ENCODE measurements around the gene SHF.

The SHF gene

DNA sequence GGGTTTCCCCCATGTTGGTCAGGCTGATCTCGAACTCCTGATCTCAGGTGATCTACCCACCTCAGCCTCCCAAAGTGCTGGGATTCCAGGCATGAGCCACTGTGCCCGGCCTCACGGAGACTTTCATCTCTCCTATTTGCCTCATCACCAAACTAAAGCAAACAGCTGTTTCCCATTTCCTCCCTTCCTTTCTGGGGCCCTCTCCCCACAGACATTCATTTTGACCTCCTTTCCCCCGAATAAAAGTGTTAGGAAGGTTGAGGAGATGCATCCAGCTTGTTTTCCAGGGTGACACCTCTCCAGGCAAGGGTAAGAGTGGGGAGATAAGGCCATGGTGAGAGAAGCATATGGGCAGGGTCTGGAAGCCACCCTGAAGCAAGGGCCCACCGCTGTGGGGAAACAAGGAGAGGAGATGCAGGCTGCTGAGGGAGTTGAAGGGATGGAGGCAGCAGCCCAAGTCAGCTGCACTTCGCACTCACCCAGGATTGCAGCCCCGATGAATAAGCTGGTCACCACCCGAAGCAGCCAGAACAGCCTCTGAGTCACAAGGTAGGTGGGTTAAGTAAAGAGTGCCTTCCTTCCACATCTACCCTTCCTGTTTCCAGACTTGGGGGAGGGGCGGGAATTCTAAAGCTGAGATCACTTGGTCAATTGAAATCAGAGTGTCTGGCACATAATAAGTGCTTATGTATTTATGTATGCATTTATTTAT, 65.9 kb downstream of the SHF start:
- DNase-seq = peak; percentile 86

DNA sequence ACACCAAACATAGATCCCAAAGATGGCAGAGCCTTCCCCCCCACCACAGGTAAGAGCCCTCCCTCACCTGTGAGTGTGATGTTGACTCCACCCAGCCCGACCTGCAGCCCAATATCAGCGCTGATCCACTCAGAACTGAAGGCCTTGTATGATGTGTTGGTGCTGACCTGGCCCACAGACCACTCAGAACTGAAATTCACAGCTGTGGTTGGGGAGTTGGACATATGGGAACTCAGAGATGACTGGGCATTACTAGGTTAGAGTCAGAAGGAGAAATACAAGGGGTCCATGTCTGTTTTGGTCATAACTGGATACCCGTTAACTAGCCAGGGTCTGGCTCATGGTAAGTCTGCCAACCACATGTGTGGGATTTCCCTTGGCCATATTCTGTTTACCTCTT, 66.7 kb downstream of the SHF start:
- no peak for DNase-seq

DNA sequence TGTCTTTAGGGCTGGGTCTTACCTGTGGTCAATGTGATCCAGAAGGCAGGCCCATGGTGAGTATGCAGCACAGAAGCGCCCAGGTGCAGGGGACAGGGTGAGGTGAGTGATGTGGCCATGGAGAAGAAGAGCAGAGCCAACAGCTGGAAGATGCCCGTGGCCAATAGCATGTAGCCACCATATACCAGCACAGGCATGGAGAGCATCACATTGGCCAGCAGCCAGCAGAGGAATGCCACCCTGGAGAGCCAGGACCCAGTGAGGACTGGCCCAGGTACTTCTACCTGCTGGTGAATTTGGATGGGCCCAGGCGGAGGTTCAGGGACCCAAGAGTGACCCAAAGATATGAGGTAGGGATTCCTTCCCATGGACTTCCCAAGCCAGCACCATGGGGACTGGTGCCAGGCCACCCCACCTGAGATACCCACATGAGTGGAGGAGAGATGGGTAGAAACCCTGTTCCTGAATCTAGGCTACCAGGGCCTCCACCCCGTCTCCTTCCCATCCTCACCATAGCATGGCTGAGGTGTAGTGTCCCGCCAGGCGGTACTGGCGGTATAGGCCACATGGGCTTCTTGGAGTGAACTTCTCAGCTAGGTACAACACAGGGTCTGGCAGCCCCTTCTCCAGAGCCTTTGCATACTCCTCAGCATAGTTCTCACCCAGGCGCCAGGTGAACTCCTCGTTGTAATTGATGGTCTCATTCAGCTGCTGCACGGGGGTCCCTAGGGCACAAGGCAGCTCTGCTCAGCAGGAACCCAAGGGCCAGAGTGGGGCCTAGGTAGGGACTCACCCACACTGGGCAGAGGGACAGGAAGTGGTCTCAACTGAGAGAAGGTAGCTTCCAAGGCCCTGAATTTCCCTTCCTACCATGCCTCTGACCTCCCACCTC, 67.4 kb downstream of the SHF start:
- no peak for DNase-seq

- DNase-seq = no peak
Measured at GRCh38 chr15:45118996-45119395, 68.8 kb downstream of the SHF start.

GRCh38 chr15:45118131-45118588, 69.6 kb downstream of the SHF start:
- peak; percentile 91 for DNase-seq

DNA sequence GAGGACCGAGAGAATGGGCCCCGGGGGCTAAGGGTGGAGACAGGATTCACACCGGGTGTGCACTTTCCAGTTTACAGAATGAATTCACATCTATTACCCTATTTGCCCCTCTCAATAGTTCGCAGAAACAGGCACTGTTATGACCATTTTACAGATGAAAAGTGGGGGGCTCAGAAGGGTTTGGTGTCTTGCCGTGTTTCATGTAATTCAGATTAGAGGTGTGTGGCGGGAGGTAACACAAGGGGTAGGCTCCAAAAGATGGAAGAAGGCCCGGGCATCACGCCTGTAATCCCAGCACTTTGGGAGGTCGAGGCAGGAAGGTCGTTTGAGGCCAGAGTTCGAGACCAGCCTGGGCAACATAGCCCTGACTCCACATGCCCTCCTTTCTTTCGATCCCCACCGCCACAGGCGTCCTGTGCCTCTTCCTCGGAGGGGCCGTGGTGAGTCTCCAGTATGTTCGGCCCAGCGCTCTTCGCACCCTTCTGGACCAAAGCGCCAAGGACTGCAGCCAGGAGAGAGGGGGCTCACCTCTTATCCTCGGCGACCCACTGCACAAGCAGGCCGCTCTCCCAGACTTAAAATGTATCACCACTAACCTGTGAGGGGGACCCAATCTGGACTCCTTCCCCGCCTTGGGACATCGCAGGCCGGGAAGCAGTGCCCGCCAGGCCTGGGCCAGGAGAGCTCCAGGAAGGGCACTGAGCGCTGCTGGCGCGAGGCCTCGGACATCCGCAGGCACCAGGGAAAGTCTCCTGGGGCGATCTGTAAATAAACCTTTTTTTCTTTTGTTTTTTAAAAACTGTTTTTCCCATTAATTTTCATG, 70.2 kb downstream of the SHF start:
- no peak for DNase-seq
